Endometrium (tissue), 2 donors: ENCODE measurements around the gene FBXW7.

Source experiments
- FAIRE-seq: peaks from 2 replicates; lab custom pipeline; 2012; peaks lifted over from hg19 to GRCh38; lab: Jason Lieb, UNC
- donor health status: control.
- donor health status: control.

FBXW7 gene

GRCh38 chr4:152281822-152282221 is 254.1 kb downstream of the FBXW7 start:
- FAIRE-seq: no peak

DNA sequence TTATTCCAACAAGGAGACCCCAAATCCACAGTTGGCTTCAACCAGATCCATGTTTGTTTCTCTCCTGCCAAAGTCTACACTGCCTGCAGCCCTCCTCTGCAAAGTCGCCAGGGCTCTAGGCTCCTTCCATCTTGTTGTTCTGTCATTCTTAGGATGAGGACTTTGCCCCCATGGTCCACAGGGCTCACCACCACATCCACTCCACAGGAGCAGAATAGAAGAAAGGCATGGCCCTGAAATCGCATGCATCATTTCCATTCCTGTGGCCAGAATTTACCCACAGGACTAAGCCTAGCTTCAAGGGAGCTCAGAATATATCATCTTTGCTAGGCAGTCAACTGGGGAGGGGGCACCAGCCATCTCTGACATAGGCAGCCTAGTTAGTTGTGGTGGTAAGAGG is 254.7 kb downstream of the FBXW7 start:
- FAIRE-seq: no peak

GRCh38 chr4:152279234-152279566 is 256.7 kb downstream of the FBXW7 start:
- FAIRE-seq: no peak

DNA sequence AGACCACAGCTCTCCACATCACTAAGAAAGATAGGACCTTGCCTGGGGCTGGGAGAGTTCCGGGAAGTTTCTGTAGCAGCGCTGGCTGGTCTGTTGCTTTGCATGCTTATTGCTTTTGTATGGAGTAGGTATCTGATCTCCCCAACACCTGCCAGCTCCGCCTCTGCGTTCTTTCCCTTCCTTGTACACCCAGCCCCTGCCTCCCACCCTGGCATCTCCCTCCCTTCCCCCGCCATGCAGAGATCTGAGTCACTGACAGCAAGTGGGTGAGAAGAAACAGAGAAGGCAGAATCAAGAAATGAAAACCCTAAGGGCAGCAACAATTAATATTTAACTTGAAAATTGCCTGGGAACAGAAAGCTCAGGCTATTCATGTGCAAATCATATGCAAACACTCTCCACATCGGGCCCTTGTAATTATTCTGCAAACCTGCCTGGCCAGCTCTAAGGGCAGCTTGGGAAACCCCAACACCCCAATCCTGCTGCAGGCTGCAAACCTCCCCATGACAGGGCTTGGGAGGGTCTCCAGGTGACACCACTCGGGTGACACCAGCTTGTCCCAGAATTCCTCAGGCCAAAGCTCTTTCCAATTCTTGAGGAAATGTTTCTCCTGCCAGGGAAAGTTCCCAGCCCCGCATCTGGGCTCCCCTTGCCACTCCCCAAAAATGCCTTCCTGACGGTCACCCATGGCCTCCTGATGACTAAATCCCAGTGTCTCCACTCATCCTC is 257.2 kb downstream of the FBXW7 start:
- no peak for FAIRE-seq

DNA sequence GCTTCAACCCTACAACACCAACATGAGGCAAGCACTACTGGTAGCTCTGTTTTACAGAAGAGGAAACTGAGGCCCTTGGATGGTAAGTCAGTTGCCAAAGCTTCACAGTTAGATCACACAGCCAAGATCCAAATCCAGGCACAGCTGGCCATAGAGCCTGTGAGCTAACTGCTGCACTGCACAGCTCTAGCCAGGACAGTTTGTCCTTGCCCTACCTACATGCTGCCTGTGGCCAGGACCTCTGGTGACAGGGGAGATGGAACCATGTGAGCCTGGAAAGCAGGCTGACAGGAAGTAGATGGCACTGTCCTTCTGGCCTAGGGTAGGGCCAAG is 257.8 kb downstream of the FBXW7 start:
- FAIRE-seq: no peak

GRCh38 chr4:152277333-152277732 is 258.6 kb downstream of the FBXW7 start:
- no peak for FAIRE-seq

- no peak for FAIRE-seq
Measured at GRCh38 chr4:152273343-152273742, 262.5 kb downstream of the FBXW7 start.
